HG02840 (cell line): ENCODE measurements around the gene WNT3.
"Not testable (repeated sequence)": the region's sequence is repeated elsewhere in the genome, so short reads cannot be mapped to it uniquely, and the experiment has no call there.

Experiments used
- ATAC-seq: cut with Tn5 transposase; IDR thresholded peaks from one replicate; pipeline ENCODE4 v1.9.1; 2021; ENCODE audit warnings: mild to moderate bottlenecking, moderate library complexity, moderate number of reproducible peaks; ENCODE audit not compliant: unreplicated experiment, low FRiP score

Gene WNT3

GRCh38 chr17:46815474-46816353 lies 2.8 kb downstream of the WNT3 start:
- no peak for ATAC-seq

GRCh38 chr17:46814446-46814845 lies 4.0 kb downstream of the WNT3 start:
- ATAC-seq: no peak

- ATAC-seq: no peak
Observed at GRCh38 chr17:46813920-46814319, 4.6 kb downstream of the WNT3 start.

- ATAC-seq: no peak
Observed at GRCh38 chr17:46812624-46813318, 5.7 kb downstream of the WNT3 start.

GRCh38 chr17:46811978-46812583 lies 6.4 kb downstream of the WNT3 start:
- no peak for ATAC-seq

- ATAC-seq: no peak
Observed at GRCh38 chr17:46810837-46811236, 7.7 kb downstream of the WNT3 start.

- no peak for ATAC-seq
Observed at GRCh38 chr17:46809110-46809571, 9.4 kb downstream of the WNT3 start.

GRCh38 chr17:46805771-46806170 lies 12.7 kb downstream of the WNT3 start:
- no peak for ATAC-seq

- ATAC-seq: no peak
Observed at GRCh38 chr17:46803544-46803943, 14.9 kb downstream of the WNT3 start.

GRCh38 chr17:46802800-46803199 lies 15.7 kb downstream of the WNT3 start:
- no peak for ATAC-seq

- ATAC-seq: no peak
Observed at GRCh38 chr17:46800573-46800972, 17.9 kb downstream of the WNT3 start.

GRCh38 chr17:46796956-46797530 lies 21.4 kb downstream of the WNT3 start:
- no peak for ATAC-seq

GRCh38 chr17:46796524-46796923 lies 22.0 kb downstream of the WNT3 start:
- ATAC-seq: no peak

GRCh38 chr17:46796084-46796483 lies 22.4 kb downstream of the WNT3 start:
- no peak for ATAC-seq

GRCh38 chr17:46795379-46795952 lies 23.0 kb downstream of the WNT3 start:
- no peak for ATAC-seq

GRCh38 chr17:46794318-46794717 lies 24.2 kb downstream of the WNT3 start:
- ATAC-seq: no peak

- no peak for ATAC-seq
Observed at GRCh38 chr17:46793541-46793940, 25.0 kb downstream of the WNT3 start.

GRCh38 chr17:46793023-46793422 lies 25.5 kb downstream of the WNT3 start:
- not testable (repeated sequence) for ATAC-seq

GRCh38 chr17:46792071-46792470 lies 26.4 kb downstream of the WNT3 start:
- no peak for ATAC-seq

GRCh38 chr17:46791531-46791930 lies 27.0 kb downstream of the WNT3 start:
- ATAC-seq: no peak

GRCh38 chr17:46790216-46790615 lies 28.3 kb downstream of the WNT3 start:
- ATAC-seq: no peak
